ENCODE results near the gene TRIM47.

The TRIM47 gene

DNA sequence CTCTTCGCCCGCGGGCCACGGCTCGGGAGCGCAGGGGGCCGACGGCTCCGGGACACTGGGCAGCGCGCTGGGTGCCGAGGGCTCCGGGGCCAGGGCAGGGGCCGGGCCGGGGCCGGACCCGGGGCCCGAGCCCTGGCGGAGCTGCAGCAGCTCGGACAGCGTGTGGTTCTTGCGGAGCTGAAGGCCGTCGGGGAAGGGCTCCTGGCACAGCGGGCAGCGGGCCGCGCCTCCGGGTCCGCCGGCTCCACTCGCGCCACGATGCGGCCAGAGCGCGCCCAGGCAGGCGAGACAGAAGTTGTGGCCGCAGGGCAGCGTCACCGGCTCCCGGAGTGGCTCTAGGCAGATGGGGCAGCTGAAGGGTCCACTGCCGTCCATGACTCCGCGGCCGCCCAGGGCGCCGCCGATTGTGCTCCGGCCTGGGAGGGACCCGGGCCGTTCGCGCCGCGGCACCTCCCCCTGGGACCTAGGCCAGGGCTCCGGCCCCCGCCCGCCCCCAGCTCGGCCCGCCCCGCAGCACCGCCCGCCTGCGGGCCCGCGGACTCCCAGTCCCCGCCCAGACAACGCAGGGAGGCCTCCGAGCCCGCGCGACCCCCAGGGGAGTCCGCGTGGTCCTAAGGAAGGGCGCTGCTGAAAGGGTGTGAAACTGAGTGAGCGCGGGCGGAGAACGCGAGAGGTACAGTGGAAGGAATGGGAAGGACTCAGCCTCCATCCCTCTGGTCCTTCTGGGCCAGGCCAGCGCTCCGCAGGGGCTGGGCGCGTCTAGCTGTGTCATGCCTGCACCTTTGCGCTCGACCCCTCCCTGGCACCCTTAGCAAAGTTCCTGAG lies at the start of gene TRIM47:
Gene TRIM47 (minus strand): TSS at position 408 of the 825 bp plus-strand sequence. CDS start 33 bp downstream, at position 375.
- peak within 1 kb of the TSS; percentile 42 for H3K4me3 ChIP-seq (ENCODE audit: low read depth, low read length)
- in situ Hi-C loops (cut with HindIII; ENCODE audit: low sequenced_read_pairs) = no loop called here
- TF ChIP-seq, protein P1, sequence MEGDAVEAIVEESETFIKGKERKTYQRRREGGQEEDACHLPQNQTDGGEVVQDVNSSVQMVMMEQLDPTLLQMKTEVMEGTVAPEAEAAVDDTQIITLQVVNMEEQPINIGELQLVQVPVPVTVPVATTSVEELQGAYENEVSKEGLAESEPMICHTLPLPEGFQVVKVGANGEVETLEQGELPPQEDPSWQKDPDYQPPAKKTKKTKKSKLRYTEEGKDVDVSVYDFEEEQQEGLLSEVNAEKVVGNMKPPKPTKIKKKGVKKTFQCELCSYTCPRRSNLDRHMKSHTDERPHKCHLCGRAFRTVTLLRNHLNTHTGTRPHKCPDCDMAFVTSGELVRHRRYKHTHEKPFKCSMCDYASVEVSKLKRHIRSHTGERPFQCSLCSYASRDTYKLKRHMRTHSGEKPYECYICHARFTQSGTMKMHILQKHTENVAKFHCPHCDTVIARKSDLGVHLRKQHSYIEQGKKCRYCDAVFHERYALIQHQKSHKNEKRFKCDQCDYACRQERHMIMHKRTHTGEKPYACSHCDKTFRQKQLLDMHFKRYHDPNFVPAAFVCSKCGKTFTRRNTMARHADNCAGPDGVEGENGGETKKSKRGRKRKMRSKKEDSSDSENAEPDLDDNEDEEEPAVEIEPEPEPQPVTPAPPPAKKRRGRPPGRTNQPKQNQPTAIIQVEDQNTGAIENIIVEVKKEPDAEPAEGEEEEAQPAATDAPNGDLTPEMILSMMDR (IDR thresholded peaks at IDR 0.05; ENCODE audit: low read depth, low read length, missing control alignments) = peak; percentile 11
- no peak for DNase-seq (ENCODE audit: low read depth)

GRCh38 chr17:75927286-75927922 lies 49.0 kb upstream of the TRIM47 start:
- in situ Hi-C loops (cut with HindIII; ENCODE audit: low sequenced_read_pairs) = no loop called here
- H3K4me3 ChIP-seq (ENCODE audit: low read depth, low read length) = no peak overlapping the region
- DNase-seq (ENCODE audit: low read depth) = no peak
- TF ChIP-seq, protein P1 (IDR thresholded peaks at IDR 0.05; ENCODE audit: low read depth, low read length, missing control alignments) = no peak

DNA sequence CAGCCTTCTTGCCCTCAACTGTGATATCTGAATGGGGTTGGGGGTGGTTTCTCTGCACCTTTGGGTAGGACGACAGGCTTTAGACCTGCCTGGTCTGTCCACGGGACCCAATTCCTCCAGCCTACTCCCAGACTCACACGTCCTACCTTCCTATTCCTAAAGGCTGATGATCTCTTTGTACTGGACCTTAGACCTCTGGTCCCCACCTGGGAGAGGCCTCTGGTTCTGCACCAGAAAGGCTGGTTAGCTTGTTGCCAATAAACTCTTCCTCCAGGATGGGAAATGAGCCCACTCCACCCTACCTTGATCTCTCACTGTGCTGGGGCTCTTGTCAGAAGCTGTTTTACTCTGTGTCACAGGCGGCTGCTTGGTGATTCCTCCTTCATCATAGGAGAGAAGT lies 48.1 kb upstream of the TRIM47 start:
- no peak overlapping the region for H3K4me3 ChIP-seq (ENCODE audit: low read depth, low read length)
- TF ChIP-seq, protein P1 (IDR thresholded peaks at IDR 0.05; ENCODE audit: low read depth, low read length, missing control alignments) = no peak
- DNase-seq (ENCODE audit: low read depth) = no peak
- in situ Hi-C loops (cut with HindIII; ENCODE audit: low sequenced_read_pairs) = no loop called here

GRCh38 chr17:75925912-75926311 lies 47.5 kb upstream of the TRIM47 start:
- DNase-seq (ENCODE audit: low read depth) = no peak
- in situ Hi-C loops (cut with HindIII; ENCODE audit: low sequenced_read_pairs) = no loop called here

GRCh38 chr17:75925103-75925502 lies 46.7 kb upstream of the TRIM47 start:
- in situ Hi-C loops (cut with HindIII; ENCODE audit: low sequenced_read_pairs) = no loop called here
- no peak overlapping the region for H3K4me3 ChIP-seq (ENCODE audit: low read depth, low read length)
- DNase-seq (ENCODE audit: low read depth) = no peak
- TF ChIP-seq, protein P1 (IDR thresholded peaks at IDR 0.05; ENCODE audit: low read depth, low read length, missing control alignments) = no peak

More at GRCh38 chr17:75925912-75926311, 47.5 kb upstream of the TRIM47 start:
- no peak overlapping the region for H3K4me3 ChIP-seq (ENCODE audit: low read depth, low read length)
- TF ChIP-seq, protein P1 (IDR thresholded peaks at IDR 0.05; ENCODE audit: low read depth, low read length, missing control alignments) = no peak

DNA sequence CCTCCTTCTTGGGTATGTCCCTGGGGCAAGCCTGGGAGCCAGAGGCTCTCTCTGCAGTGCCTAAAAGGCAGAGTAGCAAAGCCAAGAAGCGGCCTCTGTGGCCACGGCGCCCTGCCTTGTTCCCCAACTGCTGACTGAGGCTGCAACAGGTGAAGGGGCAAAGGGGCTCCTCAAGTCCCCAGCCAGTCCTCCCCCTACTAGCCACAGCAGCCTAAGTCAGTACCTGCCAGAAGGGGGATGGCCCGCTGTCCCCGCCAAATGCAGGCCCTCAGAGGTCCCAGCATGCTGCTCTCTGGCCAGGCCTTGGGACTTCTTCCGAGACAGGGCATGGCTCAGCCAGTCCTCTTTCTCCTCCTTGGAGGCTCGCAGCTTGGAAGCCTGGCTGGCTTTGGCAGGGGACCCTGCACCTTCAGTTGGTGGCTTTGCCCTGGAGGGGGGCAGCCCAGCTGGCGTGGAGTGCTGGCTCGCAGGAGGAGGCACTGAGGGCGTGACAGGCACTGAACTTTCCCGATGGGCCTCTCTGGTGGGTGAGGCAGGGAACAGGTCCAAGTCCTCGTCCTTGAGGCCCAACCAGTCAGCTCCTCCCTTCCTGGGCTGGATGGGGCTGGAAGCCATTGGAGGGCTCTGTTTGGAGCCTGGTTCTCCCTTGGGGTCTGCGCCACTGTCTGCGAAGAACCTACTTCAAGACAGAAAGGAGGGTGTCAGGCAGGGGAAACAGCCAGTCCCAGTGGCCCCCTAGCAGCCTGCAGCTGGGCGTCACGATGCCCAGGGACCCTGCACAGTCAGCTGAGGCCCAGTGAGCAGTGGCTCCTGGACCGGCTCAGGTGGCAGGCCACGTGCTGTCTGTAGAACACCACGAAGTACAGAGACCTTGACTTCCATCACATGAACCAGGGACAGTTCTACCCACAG lies 44.8 kb upstream of the TRIM47 start:
- in situ Hi-C loops (cut with HindIII; ENCODE audit: low sequenced_read_pairs) = no loop called here

More for the DNA sequence above, 44.8 kb upstream of the TRIM47 start:
- TF ChIP-seq, protein P1 (IDR thresholded peaks at IDR 0.05; ENCODE audit: low read depth, low read length, missing control alignments) = no peak
- DNase-seq (ENCODE audit: low read depth) = no peak
- no peak overlapping the region for H3K4me3 ChIP-seq (ENCODE audit: low read depth, low read length)
